GM21526 (cell line): Measurements from ENCODE around the gene ACOX3.
"Not testable (repeated sequence)": the region's sequence is repeated elsewhere in the genome, so short reads cannot be mapped to it uniquely, and the experiment has no call there.

Source experiments
- ATAC-seq: cut with Tn5 transposase; IDR thresholded peaks from one replicate; pipeline ENCODE4 v1.9.1; 2021; ENCODE audit warnings: moderate library complexity; ENCODE audit not compliant: unreplicated experiment, low FRiP score

Gene ACOX3

GRCh38 chr4:8435656-8436121 is 4.8 kb downstream of the ACOX3 start:
- ATAC-seq = peak; percentile 51

- ATAC-seq = no peak
Measured at GRCh38 chr4:8434251-8435073, 6.1 kb downstream of the ACOX3 start.

GRCh38 chr4:8433136-8433535 is 7.4 kb downstream of the ACOX3 start:
- no peak for ATAC-seq

- no peak for ATAC-seq
Measured at GRCh38 chr4:8431553-8431952, 9.0 kb downstream of the ACOX3 start.

GRCh38 chr4:8428288-8429097 is 12.0 kb downstream of the ACOX3 start:
- ATAC-seq = peak; percentile 88

- ATAC-seq = peak; percentile 49
Measured at GRCh38 chr4:8427761-8428287, 12.7 kb downstream of the ACOX3 start.

GRCh38 chr4:8427262-8427661 is 13.3 kb downstream of the ACOX3 start:
- no peak for ATAC-seq

- ATAC-seq = no peak
Measured at GRCh38 chr4:8422786-8423185, 17.7 kb downstream of the ACOX3 start.

- no peak for ATAC-seq
Measured at GRCh38 chr4:8422327-8422726, 18.2 kb downstream of the ACOX3 start.

GRCh38 chr4:8420151-8420550 is 20.4 kb downstream of the ACOX3 start:
- ATAC-seq = not testable (repeated sequence)

GRCh38 chr4:8419222-8420041 is 21.1 kb downstream of the ACOX3 start:
- ATAC-seq = peak; percentile 81

- no peak for ATAC-seq
Measured at GRCh38 chr4:8417071-8417614, 23.4 kb downstream of the ACOX3 start.

GRCh38 chr4:8414377-8414776 is 26.1 kb downstream of the ACOX3 start:
- no peak for ATAC-seq

- no peak for ATAC-seq
Measured at GRCh38 chr4:8412288-8412687, 28.2 kb downstream of the ACOX3 start.

GRCh38 chr4:8411351-8412180 is 29.0 kb downstream of the ACOX3 start:
- ATAC-seq = no peak

- ATAC-seq = no peak
Measured at GRCh38 chr4:8410641-8411271, 29.8 kb downstream of the ACOX3 start.

GRCh38 chr4:8410066-8410625 is 30.4 kb downstream of the ACOX3 start:
- ATAC-seq = no peak

- ATAC-seq = no peak
Measured at GRCh38 chr4:8409264-8410065, 31.1 kb downstream of the ACOX3 start.
